D721Med (cell line): Measurements from ENCODE around the gene ANKRD2.
"Not testable (repeated sequence)": the region's sequence is repeated elsewhere in the genome, so short reads cannot be mapped to it uniquely, and the experiment has no call there.

ENCODE experiments used
- DNase-seq: peaks from one replicate; pipeline ENCODE4 v3.0.0; 2011; ENCODE audit warnings: low spot score; ENCODE audit not compliant: insufficient read length
- FAIRE-seq: peaks from 2 replicates; lab custom pipeline; 2011; peaks lifted over from hg19 to GRCh38; lab: Jason Lieb, UNC
- CTCF ChIP-seq: IDR thresholded peaks from 2 replicates; pipeline ENCODE4 v1.5.1; 2012; ENCODE audit warnings: mild to moderate bottlenecking, control low read depth; ENCODE audit not compliant: insufficient read depth; ENCODE audit errors: missing control alignments

The ANKRD2 gene

GRCh38 chr10:97571622-97572021 lies 957 bp upstream of the ANKRD2 start:
- no peak for TF ChIP-seq CTCF
- no peak for DNase-seq
- FAIRE-seq: no peak

- FAIRE-seq (no peak), DNase-seq (no peak)
- TF ChIP-seq CTCF: no peak
Observed at GRCh38 chr10:97573021-97573420, 442 bp downstream of the ANKRD2 start.

- no peak for FAIRE-seq
- DNase-seq: no peak
- TF ChIP-seq CTCF: no peak
Observed at GRCh38 chr10:97573672-97574071, 1.1 kb downstream of the ANKRD2 start.

GRCh38 chr10:97574374-97575126 lies 2.0 kb downstream of the ANKRD2 start:
- FAIRE-seq (no peak), DNase-seq (no peak)
- no peak for TF ChIP-seq CTCF

- no peak for DNase-seq
Observed at GRCh38 chr10:97575127-97575668, 2.6 kb downstream of the ANKRD2 start.

GRCh38 chr10:97576487-97576886 lies 3.9 kb downstream of the ANKRD2 start:
- DNase-seq, FAIRE-seq: not testable (repeated sequence)

More at GRCh38 chr10:97575127-97575668, 2.6 kb downstream of the ANKRD2 start:
- no peak for FAIRE-seq
- no peak for TF ChIP-seq CTCF

GRCh38 chr10:97577701-97578100 lies 5.1 kb downstream of the ANKRD2 start:
- DNase-seq (no peak), FAIRE-seq (no peak)
- no peak for TF ChIP-seq CTCF
